Hematopoietic multipotent progenitor cell treated with erythropoietin and hydrocortisone succinate and interleukin-3 and kit ligand, for 17 days (in vitro differentiated cells): ENCODE results near the gene SNX10.

Experiments used
- DNase-seq: peaks from one replicate; pipeline ENCODE4 v3.0.0-alpha.2; 2015; ENCODE audit warnings: low spot score

SNX10 gene

DNA sequence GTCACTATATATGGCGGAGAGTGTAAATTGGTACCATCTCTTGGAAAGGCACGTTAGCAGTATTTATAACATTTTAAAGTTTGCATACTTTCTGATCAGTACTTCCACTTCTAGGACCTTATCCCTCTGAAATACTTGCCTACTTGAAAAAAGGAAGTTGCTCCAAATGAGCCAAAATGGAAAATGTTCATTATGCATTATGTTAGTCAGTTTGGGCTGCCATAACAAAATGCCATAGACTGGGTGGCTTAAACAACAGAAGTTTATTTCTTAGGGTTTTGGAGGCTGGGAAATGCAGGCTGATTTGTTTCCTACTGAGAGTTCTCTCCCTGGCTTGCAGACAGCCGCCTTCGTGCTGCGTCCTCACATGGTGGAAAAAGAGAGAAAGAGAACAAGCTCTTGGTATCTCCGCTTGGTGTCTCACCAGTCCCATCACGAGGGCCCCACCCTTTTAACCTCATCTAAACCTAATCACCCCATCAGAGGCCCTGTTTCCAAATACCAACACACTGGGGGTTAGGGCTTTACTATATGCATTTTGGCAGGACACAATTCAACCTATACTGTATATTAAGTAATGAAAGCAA is 6.9 kb downstream of the SNX10 start:
- no peak for DNase-seq

DNA sequence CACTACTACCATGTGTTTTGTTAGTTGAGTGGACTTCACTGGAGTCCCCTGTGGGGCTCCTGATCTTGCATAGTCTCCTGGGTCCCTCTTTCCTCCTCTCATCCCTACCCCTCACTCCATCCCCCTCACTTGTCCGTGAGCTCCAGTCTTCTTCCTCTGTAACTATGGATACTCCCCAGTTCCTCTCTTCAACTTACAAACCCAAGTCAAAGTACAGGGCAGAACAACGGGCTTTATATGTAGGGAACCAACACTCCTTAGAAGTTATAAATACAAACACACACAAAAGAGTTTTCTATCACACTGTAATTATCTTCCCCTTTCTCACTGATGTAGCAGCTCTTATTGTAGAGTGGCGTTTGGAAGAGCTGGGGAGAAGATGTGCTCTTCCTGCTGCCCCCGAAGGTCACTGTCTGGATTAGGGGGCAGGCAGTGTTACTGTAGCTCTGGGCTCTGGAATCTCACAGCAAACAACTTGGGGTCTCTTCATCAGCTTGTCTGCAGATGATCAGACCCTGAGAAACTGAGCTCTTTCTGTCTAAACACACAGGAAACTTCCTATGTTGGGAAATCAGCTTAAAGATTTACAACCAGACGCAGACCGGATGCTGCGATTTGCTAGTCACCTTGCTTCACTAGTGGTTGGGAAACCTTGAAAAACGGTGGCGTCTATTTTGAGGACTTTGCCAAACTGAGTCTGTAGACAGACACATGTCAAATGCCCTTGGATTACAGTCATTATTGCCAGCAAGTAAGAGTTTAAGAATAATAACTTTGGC is 13.6 kb downstream of the SNX10 start:
- no peak for DNase-seq

DNA sequence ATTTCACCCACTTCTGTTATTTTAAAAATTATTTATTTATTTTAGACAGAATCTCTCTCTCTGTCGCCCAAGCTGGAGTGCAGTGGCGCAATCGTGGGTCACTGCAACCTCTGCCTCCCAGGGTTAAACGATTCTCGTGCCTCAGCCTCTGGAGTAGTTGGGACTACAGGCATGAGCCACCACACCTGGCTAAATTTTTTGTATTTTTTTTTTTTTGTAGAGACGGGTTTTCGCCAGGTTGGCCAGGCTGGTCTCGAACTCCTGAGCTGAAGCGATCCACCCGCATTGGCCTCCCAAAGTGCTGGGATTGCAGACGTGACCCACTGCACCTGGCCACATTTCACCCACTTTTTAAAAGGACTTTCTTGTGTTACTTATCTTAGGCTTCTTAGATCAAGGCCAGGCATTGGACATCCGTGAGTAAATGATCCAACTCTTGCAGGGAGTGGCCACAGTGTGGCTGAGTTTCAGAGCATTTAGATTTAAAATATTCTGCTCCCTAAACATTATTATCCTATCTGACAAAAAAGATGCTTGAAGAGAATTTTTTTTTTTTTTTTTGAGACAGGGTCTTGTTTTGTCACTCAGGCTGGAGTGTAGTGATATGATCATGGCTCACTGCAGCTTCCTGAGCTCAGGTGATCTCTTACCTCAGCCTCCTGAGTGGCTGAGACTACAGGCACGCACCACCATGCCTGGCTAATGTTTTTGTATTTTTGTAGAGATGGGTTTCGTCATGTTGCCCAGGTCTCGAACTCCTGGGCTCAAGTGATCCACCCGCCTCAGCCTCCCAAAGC is 14.4 kb downstream of the SNX10 start:
- no peak for DNase-seq

DNA sequence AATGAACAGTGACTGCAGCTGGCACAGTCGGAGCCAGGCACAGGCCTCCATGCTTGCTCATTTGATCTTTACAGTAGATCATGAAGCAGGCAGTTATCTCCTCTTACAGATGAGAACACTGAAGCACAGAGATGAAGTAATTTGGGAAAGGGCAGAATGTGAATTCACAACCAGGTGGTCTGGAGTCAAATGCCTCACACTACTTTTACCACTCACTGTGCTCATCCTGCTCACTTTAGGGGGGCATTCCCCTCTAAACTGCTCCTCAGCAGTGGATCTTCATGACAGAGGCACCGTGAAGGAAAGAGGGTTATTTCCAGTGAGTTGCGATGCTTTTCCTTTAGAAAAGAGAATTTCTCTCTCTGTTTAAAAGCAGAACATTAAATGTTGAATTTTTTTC is 15.1 kb downstream of the SNX10 start:
- no peak for DNase-seq

DNA sequence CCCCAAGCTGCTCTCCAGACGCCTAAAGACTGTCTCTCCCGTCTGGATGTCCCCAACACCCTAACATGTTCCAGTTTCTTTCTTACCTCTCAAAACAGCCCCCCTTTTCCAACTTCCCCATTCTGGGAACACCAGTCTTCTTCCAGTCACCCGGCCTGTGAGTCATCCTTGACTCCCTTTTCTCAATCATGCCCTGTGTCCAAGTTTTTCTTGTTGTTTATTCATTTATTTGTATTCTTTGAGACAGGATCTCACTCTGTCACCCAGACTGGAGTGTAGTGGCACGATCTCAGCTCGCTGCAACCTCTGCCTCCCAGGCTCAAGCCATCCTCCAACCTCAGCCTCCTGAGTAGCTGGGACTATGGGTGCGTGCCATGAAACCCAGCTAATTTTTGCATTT is 15.6 kb downstream of the SNX10 start:
- DNase-seq: no peak

DNA sequence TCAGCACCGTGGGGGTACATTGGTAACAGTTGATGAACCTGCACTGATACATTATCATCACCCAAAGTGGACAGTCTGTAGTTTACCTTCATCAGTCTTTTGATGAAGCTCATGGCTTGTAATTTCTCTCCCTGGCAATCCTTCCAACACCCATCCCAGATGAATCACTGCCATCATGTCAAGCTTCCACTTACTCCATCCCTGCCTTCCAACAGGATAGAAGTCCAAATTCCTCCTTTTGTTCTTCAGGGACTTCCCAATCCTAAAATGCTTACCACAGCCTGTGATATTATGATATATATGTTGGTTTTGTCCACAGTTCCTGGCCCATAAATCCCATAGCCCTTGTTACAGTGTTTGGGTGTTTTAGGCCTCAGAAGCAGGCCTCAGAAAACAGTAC is 16.1 kb downstream of the SNX10 start:
- no peak for DNase-seq

DNA sequence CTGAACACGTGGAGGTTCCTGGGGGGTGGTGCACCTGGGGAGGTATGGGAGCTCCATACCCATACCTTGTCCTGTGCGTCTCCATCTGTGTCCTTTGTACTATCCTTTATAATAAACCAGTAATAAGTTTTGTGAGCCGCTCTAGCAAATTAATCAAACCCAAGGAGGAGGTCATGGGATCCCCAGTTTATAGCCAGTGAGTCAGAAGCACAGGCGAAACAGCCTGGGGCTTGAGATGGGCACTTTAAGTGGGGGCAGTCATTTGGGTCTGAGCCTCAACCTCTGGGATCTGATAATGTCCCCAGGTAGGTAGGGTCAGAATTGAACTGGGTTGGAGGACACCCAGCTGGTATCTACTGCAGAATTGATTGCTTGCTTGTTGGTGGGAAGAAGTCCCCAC is 16.9 kb downstream of the SNX10 start:
- DNase-seq: no peak

DNA sequence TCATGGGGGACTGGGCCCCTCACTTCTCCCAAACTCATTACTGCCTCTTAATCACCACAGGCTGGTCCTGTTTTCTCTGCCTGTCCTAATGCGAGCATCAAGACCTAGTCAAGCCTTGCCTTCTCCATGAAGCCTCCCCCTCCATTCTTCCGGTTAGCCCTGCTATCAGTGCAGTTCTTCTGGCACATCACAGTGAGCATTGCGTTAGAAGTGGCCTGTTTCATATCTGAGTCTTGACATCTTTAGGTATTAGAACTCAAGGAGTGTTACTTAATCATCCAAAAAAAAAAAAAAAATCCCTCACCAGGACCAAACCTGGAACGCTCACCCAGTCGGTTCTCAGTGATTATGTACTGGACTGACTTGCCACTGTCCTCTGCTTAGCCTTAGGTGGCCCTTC is 17.4 kb downstream of the SNX10 start:
- DNase-seq: no peak

DNA sequence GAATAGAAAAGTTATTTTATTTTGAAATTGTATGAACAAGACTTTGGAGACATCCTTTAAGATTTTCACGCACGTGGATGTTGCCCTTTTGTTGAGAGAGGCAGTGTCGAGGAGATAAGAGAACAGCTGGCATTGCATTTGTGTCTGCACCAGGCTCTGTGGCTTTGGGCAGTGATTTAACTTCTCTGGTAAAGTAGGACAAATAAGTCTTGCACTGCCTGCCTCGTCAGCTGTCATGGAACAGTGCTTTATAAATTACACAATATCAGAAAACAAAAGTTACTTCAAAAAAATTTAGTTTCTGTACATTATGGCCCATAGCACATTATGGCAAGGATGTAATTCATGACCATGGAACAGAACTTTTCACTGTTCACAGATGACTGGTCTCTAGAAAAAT is 20.1 kb downstream of the SNX10 start:
- no peak for DNase-seq

DNA sequence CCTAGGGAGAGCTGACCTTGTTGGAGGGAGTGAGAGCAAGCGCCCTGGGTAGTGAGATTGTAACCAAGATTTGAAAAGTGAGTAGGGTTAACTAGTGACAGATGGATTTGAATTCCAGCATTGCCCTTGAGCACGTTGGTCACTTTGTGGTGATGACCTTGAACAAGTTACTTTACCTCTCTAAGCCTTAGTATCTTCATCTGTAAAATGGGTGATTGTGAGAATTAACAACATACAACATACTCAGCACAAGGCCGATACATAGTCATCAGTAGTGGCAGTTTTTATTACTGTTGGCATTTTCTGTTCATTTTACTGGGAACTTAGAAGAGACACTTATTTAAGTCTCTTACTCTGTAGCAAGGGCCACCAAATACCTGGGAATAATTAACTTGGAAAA is 25.5 kb downstream of the SNX10 start:
- no peak for DNase-seq

DNA sequence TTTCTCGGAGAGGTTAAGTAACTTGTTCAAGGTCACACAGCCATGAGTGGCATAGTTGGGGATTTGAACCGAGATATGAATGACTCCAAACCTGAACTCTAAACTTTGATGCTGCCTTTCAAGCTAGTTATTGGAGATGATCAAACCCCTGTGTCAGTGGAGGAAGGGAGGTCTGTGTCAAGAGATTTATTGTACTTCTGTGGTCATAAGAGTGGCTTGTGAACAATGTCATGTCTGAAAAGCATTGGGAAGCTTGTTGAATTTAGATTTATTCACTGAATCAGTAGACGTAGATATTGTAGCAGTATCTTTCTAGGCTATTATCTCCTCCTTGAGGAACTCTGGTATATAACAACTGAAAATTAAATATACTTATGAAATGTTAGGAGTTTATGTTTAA is 27.3 kb downstream of the SNX10 start:
- DNase-seq: no peak

DNA sequence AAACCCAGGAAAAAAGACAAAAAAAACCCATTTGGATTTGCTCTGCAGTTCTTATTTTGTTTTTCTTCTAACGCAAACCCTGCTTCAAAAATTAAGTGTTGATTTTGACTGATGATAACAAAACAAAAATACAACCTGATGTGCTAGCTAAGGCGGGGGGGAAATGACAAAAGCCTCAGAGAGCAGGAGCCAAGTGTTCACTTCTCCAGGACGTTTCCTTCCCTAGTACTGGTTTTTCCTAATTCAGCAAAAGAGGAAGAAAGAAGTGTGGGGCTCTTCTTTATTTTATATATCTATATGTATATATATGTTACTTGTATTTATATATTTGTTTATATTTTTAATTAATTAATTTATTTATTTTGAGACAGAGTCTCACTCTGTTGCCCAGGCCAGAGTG is 28.0 kb downstream of the SNX10 start:
- no peak for DNase-seq

DNA sequence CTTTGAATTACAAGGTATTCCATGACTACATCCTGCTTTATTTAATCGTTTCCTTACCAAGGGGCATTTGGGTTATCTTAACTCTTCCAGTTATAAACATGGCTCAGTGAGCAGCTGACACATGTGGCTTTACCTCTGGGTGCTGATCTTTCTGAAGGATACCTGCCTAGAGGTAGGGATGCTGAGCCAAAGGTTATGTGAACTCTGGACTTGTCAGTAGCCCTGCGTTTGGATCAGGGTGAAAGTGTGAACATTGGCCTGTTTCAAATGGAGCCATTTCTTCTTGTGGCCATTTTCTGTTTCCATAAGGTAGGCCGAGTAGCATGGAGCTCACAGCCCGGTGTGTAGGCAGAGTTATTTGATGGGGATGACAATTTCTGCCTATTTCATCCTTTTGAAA is 29.2 kb downstream of the SNX10 start:
- DNase-seq: no peak

DNA sequence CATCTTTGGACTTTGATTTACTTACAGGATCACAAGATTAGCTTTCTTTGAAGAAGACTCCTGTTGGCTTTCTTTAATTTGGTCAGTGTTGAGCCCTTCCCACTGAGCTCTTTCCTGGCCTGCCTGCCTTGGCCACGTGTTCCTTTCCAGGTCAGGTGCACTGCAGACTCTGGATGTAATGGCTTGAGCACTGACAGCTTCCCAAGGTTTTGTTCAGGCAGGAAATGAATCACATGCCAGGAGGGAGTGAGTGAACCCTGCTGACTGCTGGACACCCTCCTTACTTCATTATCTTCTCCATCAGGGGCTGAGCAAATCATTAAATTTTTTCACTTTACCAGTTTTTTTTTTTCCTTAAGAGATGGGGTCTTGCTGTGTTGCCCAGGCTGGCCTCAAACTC is 29.8 kb downstream of the SNX10 start:
- no peak for DNase-seq

DNA sequence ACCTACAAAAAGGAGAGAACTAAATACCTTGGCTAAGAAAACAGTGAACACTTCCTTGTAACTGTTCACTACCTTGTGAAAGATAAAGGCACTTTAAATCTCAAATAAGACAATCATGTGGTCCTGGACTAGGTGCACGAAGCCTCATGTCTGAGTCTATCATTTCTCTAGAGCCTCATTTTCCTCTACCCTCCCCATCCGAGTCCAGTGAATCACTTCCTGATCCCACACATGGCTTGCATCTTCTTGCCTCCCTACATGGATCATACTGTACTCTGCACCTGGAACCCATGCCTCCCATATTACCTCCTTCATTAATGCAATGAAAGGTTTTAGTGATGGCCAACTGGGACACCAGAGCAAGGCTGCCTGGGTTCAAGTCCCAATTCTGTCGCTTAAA is 34.5 kb downstream of the SNX10 start:
- no peak for DNase-seq

DNA sequence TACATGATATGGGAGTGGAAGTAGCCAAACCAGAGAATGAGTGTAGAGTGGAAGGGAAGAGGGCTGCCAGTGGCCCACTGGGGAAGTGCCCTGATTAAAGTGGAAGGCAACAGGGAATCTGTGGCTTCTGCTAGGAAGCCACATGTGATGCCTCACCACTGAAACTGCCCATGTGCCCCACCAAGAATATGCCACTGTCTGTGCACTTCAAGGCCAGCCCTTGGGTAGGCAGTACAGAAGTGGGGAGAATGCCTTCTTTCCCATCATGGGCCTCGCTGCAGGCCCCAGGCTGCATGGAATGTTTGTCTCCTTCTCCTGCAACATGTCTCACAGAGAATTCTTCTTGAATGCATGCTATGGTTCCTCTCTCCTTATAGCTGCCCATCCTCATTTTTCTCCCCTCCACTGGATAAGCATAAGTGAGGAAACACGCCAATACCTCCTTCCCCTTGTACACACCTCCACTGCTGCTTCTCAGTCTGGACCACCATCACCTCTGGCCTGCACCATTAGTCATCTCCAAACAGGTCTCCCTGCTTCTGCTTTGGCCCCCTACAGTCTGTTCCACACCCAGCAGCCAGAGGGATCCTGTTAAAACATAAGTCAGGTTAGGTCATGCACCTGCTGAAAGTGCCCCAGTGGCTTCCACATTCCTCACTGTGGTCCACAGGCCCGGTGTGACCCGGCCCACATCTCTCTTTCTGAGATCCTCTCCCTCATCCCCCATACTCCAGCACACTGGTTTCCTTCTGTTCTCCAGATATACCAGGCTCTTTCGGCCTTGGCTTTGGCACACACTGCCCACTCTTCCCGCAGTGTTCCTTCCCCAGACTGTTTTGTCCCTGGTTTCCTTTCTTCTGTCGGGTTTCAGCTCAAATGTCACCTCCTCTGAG is 37.1 kb downstream of the SNX10 start:
- no peak for DNase-seq

DNA sequence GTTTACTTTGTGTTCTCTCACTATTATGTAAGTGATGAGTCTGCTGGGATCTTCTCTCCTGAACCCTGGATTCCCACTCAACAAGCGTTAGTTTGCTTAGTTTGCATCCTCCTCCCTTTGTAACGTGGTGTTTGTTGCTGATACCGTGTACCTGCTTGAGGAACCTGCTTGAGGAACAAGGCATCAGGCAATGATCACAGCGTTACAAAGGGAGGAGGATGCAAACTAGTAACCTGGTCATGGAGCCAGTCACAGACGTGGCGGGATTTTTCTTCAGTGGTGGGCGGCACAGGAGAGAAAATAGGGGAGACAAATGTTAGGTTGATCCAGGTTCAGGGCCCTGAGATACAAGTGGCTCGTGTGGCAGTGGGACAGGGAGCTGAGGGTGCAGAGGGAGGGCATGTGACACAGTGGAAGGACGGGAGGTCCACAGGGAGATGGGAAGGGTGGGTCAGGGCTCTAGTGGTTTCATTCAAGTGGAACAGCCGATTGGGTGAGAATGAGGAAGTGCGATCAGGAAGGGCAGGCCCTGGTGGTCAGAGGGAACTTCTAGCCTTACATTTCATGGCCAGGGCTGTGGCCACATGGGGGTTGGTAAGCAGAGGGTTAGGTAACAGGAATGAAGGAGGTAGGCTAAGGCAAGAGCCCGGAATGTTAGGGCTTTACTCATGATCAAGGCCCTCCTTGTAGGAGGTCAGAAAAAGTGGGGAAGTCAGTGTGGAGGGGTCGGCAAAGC is 38.0 kb downstream of the SNX10 start:
- no peak for DNase-seq

DNA sequence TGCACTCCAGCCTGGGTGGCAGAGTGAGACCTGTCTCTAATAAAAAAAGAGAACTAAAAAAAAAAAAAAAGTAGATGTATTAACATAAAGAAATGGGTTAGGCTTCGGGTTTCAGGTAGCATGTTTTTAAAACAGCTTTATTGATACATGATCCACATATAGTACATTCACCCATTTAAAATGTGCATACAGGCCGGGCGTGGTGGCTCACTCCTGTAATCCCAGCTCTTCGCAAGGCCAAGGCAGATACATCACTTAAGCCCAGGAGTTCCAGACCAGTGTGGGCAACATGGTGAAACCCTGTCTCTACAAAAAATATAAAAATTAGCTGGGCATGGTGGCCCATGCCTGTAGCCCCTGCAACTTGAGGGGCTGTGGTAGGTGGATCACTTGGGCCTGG is 39.5 kb downstream of the SNX10 start:
- DNase-seq: no peak

DNA sequence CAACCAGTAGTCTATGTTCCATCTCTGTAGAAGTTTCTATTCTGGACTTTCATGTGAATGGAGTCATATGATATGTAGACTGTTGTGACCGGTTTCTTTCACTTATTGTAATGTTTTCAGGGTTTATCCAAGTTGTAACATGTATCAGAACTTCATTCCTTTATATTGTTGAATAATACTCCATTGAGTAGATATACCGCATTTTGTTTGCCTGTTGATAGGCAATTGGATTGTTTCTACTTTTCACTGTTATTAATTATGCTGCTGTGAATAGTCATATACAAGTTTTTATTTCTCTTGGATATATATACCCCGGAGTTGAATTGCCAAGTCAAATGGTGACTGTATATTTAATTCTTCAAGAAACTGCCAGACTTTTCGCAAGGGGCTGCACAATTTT is 40.1 kb downstream of the SNX10 start:
- DNase-seq: no peak

DNA sequence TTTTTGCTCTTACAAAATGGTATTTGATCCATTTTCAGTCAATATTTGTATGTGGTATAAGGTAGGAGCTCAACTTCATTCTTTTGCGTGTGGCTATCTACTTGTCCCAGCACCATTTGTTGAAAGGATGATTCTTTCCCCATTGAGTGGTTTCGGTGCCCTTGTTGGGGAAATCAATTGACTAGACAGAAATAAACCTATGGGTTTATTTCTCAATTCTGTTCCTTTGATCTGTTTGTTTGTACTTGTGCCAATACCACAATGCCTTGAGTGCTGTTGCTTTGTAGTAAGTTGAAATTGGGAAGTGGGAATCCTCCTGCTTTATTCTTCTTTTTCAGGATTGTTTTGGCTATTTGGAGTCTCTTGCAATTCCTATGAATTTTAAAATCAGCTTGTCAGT is 41.0 kb downstream of the SNX10 start:
- no peak for DNase-seq

DNA sequence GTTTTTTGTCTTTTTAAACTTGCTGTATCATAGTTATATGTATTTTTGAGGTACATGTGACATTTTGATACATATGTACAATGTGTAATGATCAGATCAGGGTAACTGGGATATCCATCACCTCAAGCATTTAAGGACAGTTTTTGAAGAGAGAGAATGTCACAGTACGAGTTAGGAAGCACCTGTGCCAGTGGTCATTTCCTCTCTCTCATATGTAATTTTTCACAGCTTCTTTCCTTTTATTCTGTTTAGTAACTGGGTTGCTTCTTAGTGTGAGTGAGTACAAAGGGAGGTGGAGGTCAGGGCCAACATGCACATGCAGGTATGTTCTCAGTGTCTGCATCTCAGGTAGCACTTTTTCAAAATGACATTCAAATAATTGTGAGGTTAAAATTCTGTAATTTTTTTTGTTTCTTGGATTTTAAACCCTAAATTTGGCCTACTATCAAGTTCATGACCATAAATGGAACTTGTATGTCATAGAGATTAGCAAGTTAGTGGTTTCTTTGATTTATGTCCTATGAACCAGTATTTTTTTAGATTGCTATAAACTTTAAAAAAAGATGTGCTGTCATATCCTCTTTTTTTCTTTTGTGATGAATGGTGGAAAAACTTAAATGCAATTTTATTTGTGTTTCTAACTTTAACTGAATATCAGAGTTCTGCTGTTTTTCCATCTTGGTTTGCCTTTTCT is 42.7 kb downstream of the SNX10 start:
- no peak for DNase-seq
